HepG2 (cell line): ENCODE measurements around the gene NODAL. TPM values are rescaled to one million over a fixed set of nuclear protein-coding genes. Genes with fewer than 3 reads are reported as not detected.

Experiments
- ATAC-seq: fragments of 200-7000 bp; cut with Tn5 transposase; 3 replicates; pipeline ENCODE4 v1.9.1; 2020; ENCODE audit warnings: mild to moderate bottlenecking, moderate library complexity
- BruUV-seq: library from RNA; stranded (reverse); fragments of 400-500 nt; replicated peaks from 2 replicates; lab custom pipeline; 2021; lab: Mats Ljungman, UMichigan
- CTCF ChIA-PET: fragments of 300-600 bp; formaldehyde crosslinking; extraction: SDS; loops from one replicate; lab custom pipeline; 2021; ENCODE audit warnings: low total read pairs, inconsistent platforms, low intra/inter-chr PET ratio; lab: Yijun Ruan, JAX
- POLR2A ChIA-PET: fragments of 350-600 bp; sonication (Branson Sonifier 250); formaldehyde crosslinking; loops from one replicate; lab custom pipeline; 2020; ENCODE audit warnings: antibody characterized with exemption, inconsistent platforms; lab: Yijun Ruan, JAX
- DNase-seq: peaks from one replicate; pipeline ENCODE4 v3.0.0-alpha.2; 2015; ENCODE audit warnings: low spot score
- FAIRE-seq: peaks from 3 replicates; lab custom pipeline; 2011; peaks lifted over from hg19 to GRCh38; lab: Jason Lieb, UNC
- H2AFZ ChIP-seq: one replicate; pipeline ENCODE4 v1.6.1; 2011; ENCODE audit warnings: low read length, inconsistent platforms
- H3K27ac ChIP-seq: fragments of 300-600 bp; 3 replicates; pipeline ENCODE4 v1.8.0; 2011; ENCODE audit warnings: mixed run types, mild to moderate bottlenecking, mixed read lengths, low read length, inconsistent platforms; ENCODE audit not compliant: insufficient read depth; ENCODE audit errors: extremely low read length
- H3K27me3 ChIP-seq, 2 experiments: fragments of 200-600 bp in 1 of 2; 2 replicates in 1 of 2; 3 replicates in 1 of 2; pipeline versions ENCODE4 v1.6.0 to v1.8.0; 2011; ENCODE audit warnings: low read length in 2 of 2, mild to moderate bottlenecking in 2 of 2, moderate library complexity in 2 of 2, inconsistent platforms in 1 of 2; ENCODE audit not compliant: insufficient read depth in 2 of 2, control insufficient read depth in 1 of 2
- H3K36me3 ChIP-seq, 2 experiments: fragments of 200-600 bp in 1 of 2; replicated peaks in 1 of 2; 2 replicates in 1 of 2; 3 replicates in 1 of 2; pipeline versions ENCODE4 v1.5.1 to v1.8.0; 2011; ENCODE audit warnings: low read length in 2 of 2, inconsistent platforms in 1 of 2; ENCODE audit not compliant: insufficient read depth in 2 of 2, control insufficient read depth in 1 of 2
- H3K4me1 ChIP-seq: 2 replicates; pipeline ENCODE4 v1.5.1; 2012; ENCODE audit warnings: low read length, inconsistent platforms; ENCODE audit not compliant: insufficient read depth
- H3K4me2 ChIP-seq: 2 replicates; pipeline ENCODE4 v1.6.0; 2011; ENCODE audit warnings: low read depth, low read length, inconsistent platforms
- H3K4me3 ChIP-seq, 3 experiments: fragments of 200-600 bp in 1 of 3; sonication (generic), shearing (Covaris generic) in 1 of 3; replicated peaks in 1 of 3; 2 replicates each; pipeline ENCODE4 v1.5.1; 2011 to 2016; ENCODE audit warnings: low read length in 3 of 3, inconsistent platforms in 2 of 3, low read depth in 2 of 3, mild to moderate bottlenecking in 2 of 3, control low read depth in 1 of 3, mixed read lengths in 1 of 3; ENCODE audit not compliant: insufficient read depth in 1 of 3
- H3K79me2 ChIP-seq: one replicate; pipeline ENCODE4 v1.6.1; 2011; ENCODE audit warnings: low read length, inconsistent platforms; ENCODE audit not compliant: insufficient read depth
- H3K9ac ChIP-seq: 2 replicates; pipeline ENCODE4 v1.6.0; 2011; ENCODE audit warnings: mild to moderate bottlenecking, low read depth, low read length, inconsistent platforms; ENCODE audit not compliant: insufficient read depth
- H3K9me3 ChIP-seq: 2 replicates; pipeline ENCODE4 v1.5.1; 2012; ENCODE audit warnings: mild to moderate bottlenecking, low read length
- H4K20me1 ChIP-seq: 2 replicates; pipeline ENCODE4 v1.6.0; 2011; ENCODE audit warnings: inconsistent platforms, mild to moderate bottlenecking, low read length, moderate library complexity; ENCODE audit not compliant: insufficient read depth
- KLF16 ChIP-seq, 2 experiments: sonication (generic) in 1 of 2; formaldehyde crosslinking in 1 of 2; IDR thresholded peaks; 2 replicates each; pipeline versions ENCODE4 v1.6.1 to v1.8.0; 2016 to 2023; ENCODE audit warnings: missing genetic modification reagents in 2 of 2, missing compliant biosample characterization in 1 of 2
- PCBP2 ChIP-seq: fragments of 200-400 bp; formaldehyde crosslinking; optimal IDR thresholded peaks from 2 replicates; pipeline ENCODE3; 2018; ENCODE audit warnings: low read length, low read depth; ENCODE audit not compliant: poor library complexity, severe bottlenecking
- RFX5 ChIP-seq: IDR thresholded peaks from 2 replicates; pipeline ENCODE4 v1.6.1; 2011; ENCODE audit warnings: low read depth, low read length, improper control_type of control experiment
- U2AF1 ChIP-seq: fragments of 200-400 bp; formaldehyde crosslinking; optimal IDR thresholded peaks from 2 replicates; pipeline ENCODE3; 2017; ENCODE audit warnings: mild to moderate bottlenecking, low read depth, low read length
- ZBTB20 ChIP-seq: sonication (generic); formaldehyde crosslinking; IDR thresholded peaks from 2 replicates; pipeline ENCODE4 v1.8.1; 2023; ENCODE audit warnings: missing genetic modification reagents, low read depth, mild to moderate bottlenecking, borderline replicate concordance
- ZNF678 ChIP-seq: sonication (generic); formaldehyde crosslinking; IDR thresholded peaks from 2 replicates; pipeline ENCODE4 v1.4.0; 2020; ENCODE audit warnings: mild to moderate bottlenecking, missing genetic modification reagents
- ZNF782 ChIP-seq: sonication (generic); formaldehyde crosslinking; IDR thresholded peaks from 2 replicates; pipeline ENCODE4 v1.4.0; 2020; ENCODE audit warnings: missing genetic modification reagents, mild to moderate bottlenecking, borderline replicate concordance
- WGBS: methylation state at CpG from one replicate; pipeline ENCODE4 v1.1.6; 2017; ENCODE audit warnings: low lambda C conversion rate; 5-methylcytosine and 5-hydroxymethylcytosine counted together
- in situ Hi-C: cut with HindIII; loops from 2 replicates; pipeline ENCODE4 v1.10.0; 2017; ENCODE audit warnings: low pct_unique_long_range_greater_than_20kb; ENCODE audit not compliant: extremely low pct_ligation_motif_present
- intact Hi-C: fragments of 100-400 bp; cut with micrococcal nuclease; formaldehyde crosslinking; loops from one replicate; pipeline ENCODE4 v1.10.0; 2022; ENCODE audit not compliant: unreplicated experiment
- polyA plus RNA-seq, 8 experiments: library from polyadenylated mRNA; depleted of rRNA in 3 of 8; stranded (reverse) in 7 of 8; unstranded in 1 of 8; fragments of >200 nt; fragmentation: Illumina TruSeq in 4 of 8; extraction: Trizol in 4 of 8; gene quantifications; 2 replicates each; pipeline versions ENCODE4 v1.2.1 to v1.2.3, GENCODE V29; 2011 to 2016; ENCODE audit warnings: low read depth in 4 of 8, missing spikeins in 1 of 8, mixed read lengths in 1 of 8; ENCODE audit not compliant: insufficient read depth in 1 of 8
- total RNA-seq, 5 experiments: library from RNA; depleted of rRNA; stranded (reverse); fragments of >200 nt; fragmentation: Illumina TruSeq; extraction: Trizol; gene quantifications; 2 replicates each; pipeline ENCODE4 v1.2.3, GENCODE V29; 2016; ENCODE audit warnings: low read depth in 1 of 5
- TF ChIP-seq, protein P1 (sequence below): sonication (generic); formaldehyde crosslinking; conservative IDR thresholded peaks from 2 replicates; pipeline ENCODE4 v1.8.1; 2023; ENCODE audit warnings: missing genetic modification reagents
- TF ChIP-seq, protein P2 (sequence below): sonication (generic); formaldehyde crosslinking; IDR thresholded peaks from 2 replicates; pipeline ENCODE4 v1.5.0; 2020; ENCODE audit warnings: mild to moderate bottlenecking, missing genetic modification reagents, borderline replicate concordance

The NODAL gene
- total and polyA plus RNA-seq, 2 of the 13 experiments (the other 11 are each of a cell fraction or from before 2014, with no cell fraction given) = not detected

DNA sequence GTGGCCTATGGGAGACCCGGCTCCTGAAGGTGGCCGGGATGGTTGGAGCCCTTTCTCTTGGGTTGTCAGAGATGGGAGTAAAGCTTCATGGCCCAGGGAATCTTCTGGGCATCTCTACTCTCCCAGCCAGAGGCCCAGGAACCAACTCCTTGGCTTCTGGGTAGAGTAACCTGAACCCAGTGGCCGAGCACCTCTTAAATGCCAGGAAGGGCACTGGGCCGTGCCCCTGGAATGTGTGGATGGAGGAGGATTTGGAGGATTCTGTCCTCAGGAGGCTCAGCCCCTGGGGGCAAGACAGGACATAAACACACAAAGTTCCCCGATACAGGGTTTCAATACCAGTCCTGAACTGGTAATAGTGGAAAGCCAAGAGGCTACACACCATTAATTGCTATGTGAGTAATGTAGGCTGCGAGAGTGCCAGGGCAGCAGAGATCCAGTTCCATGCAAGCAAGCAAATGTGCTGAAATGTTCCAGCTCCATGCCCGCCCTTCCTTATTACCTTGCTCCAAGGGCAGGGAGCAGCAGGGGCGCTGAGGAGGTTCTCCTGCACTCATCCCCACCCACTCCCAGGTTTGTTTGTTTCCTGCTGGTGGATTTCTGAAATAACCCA is 38.3 kb upstream of the NODAL start:
- H2AFZ ChIP-seq = no peak overlapping the region
- DNase-seq = no peak
- intact Hi-C loops (no loop called here), in situ Hi-C loops (no loop called here)
- ChIA-PET POLR2A (no interaction called here), CTCF (no interaction called here)
- H3K79me2 ChIP-seq = no peaks in the 10 kb centered on the region
- H3K27me3 ChIP-seq = peaks cover 7 to 73% of the 10 kb centered on the region in 2 experiments
- no peak overlapping the region for H3K27ac ChIP-seq
- no peaks in the 10 kb centered on the region for H4K20me1 ChIP-seq
- no peaks in the 10 kb centered on the region for H3K9me3 ChIP-seq
- BruUV-seq = no TSS peak
- no peak overlapping the region for H3K9ac ChIP-seq
- no peak for FAIRE-seq
- H3K36me3 ChIP-seq = no peaks in the 10 kb centered on the region
- 22% methylated on average over 5 of the region's 8 CpGs for WGBS
- no peak overlapping the region for H3K4me2 ChIP-seq
- H3K4me3 ChIP-seq = no peak overlapping the region
- TF ChIP-seq KLF16 (CRISPR knock-in tag; IDR thresholded peaks at IDR 0.05) (no peak), ZBTB20 (CRISPR knock-in tag) (no peak), ZNF782 (CRISPR knock-in tag) (no peak), RFX5 (no peak), ZNF678 (CRISPR knock-in tag) (no peak), PCBP2 (no peak), U2AF1 (no peak)
- TF ChIP-seq, protein P1, sequence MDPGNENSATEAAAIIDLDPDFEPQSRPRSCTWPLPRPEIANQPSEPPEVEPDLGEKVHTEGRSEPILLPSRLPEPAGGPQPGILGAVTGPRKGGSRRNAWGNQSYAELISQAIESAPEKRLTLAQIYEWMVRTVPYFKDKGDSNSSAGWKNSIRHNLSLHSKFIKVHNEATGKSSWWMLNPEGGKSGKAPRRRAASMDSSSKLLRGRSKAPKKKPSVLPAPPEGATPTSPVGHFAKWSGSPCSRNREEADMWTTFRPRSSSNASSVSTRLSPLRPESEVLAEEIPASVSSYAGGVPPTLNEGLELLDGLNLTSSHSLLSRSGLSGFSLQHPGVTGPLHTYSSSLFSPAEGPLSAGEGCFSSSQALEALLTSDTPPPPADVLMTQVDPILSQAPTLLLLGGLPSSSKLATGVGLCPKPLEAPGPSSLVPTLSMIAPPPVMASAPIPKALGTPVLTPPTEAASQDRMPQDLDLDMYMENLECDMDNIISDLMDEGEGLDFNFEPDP = no peak
- TF ChIP-seq, protein P2, sequence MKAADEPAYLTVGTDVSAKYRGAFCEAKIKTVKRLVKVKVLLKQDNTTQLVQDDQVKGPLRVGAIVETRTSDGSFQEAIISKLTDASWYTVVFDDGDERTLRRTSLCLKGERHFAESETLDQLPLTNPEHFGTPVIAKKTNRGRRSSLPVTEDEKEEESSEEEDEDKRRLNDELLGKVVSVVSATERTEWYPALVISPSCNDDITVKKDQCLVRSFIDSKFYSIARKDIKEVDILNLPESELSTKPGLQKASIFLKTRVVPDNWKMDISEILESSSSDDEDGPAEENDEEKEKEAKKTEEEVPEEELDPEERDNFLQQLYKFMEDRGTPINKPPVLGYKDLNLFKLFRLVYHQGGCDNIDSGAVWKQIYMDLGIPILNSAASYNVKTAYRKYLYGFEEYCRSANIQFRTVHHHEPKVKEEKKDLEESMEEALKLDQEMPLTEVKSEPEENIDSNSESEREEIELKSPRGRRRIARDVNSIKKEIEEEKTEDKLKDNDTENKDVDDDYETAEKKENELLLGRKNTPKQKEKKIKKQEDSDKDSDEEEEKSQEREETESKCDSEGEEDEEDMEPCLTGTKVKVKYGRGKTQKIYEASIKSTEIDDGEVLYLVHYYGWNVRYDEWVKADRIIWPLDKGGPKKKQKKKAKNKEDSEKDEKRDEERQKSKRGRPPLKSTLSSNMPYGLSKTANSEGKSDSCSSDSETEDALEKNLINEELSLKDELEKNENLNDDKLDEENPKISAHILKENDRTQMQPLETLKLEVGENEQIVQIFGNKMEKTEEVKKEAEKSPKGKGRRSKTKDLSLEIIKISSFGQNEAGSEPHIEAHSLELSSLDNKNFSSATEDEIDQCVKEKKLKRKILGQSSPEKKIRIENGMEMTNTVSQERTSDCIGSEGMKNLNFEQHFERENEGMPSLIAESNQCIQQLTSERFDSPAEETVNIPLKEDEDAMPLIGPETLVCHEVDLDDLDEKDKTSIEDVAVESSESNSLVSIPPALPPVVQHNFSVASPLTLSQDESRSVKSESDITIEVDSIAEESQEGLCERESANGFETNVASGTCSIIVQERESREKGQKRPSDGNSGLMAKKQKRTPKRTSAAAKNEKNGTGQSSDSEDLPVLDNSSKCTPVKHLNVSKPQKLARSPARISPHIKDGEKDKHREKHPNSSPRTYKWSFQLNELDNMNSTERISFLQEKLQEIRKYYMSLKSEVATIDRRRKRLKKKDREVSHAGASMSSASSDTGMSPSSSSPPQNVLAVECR (CRISPR knock-in tag) = no peak
- peaks cover 15% of the 10 kb centered on the region for H3K4me1 ChIP-seq
- ATAC-seq = no peak
